ENCODE measurements around the gene RFX7. TPM values are rescaled to one million over a fixed set of nuclear protein-coding genes. Genes with fewer than 3 reads are reported as not detected.

RFX7 gene
- total RNA-seq, 4 donors from 2014 or later = 9.6 to 20.6 (median 16.2) TPM

- no peak for DNase-seq
- H3K36me3 ChIP-seq = peaks cover 0 to 12% (median 0%) of the 10 kb centered on the region in 3 donors
- H3K27ac ChIP-seq = no peak overlapping the region
- TF ChIP-seq POLR2A (IDR thresholded peaks at IDR 0.05) = no peak
- TF ChIP-seq, protein P1, sequence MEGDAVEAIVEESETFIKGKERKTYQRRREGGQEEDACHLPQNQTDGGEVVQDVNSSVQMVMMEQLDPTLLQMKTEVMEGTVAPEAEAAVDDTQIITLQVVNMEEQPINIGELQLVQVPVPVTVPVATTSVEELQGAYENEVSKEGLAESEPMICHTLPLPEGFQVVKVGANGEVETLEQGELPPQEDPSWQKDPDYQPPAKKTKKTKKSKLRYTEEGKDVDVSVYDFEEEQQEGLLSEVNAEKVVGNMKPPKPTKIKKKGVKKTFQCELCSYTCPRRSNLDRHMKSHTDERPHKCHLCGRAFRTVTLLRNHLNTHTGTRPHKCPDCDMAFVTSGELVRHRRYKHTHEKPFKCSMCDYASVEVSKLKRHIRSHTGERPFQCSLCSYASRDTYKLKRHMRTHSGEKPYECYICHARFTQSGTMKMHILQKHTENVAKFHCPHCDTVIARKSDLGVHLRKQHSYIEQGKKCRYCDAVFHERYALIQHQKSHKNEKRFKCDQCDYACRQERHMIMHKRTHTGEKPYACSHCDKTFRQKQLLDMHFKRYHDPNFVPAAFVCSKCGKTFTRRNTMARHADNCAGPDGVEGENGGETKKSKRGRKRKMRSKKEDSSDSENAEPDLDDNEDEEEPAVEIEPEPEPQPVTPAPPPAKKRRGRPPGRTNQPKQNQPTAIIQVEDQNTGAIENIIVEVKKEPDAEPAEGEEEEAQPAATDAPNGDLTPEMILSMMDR (IDR thresholded peaks at IDR 0.05) = no peak
- no peak overlapping the region for H3K4me3 ChIP-seq
- H3K9me3 ChIP-seq = no peaks in the 10 kb centered on the region
- no peaks in the 10 kb centered on the region for H3K4me1 ChIP-seq
- no peaks in the 10 kb centered on the region for H3K27me3 ChIP-seq
Measured at GRCh38 chr15:56146756-56147155, 96.9 kb downstream of the RFX7 start.

DNA sequence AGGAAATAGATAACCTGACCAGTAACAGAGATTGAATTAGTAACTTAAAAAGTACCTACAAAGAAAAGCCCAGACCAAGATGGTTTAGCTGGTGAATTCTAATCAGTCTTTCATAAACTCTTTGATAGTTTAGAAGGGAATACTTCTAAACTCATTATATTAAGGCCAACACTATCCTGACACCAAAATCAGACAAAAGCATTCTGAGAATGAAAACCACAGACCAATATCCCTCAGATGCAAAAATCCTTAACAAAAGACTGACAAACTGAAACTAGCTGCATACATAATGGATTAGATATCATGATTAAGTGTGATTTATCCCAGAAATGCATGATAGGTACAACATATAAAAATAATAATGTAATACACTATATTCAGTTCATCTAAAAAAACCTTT is 115.6 kb downstream of the RFX7 start:
- Histone ChIP-seq H3K9me3 (peaks cover 0 to 7% (median 0%) of the 10 kb centered on the region in 4 donors), H3K36me3 (peaks cover 0 to 14% (median 0%) of the 10 kb centered on the region in 3 donors)
- TF ChIP-seq POLR2A (IDR thresholded peaks at IDR 0.05) = no peak
- TF ChIP-seq, protein P1 (IDR thresholded peaks at IDR 0.05) = no peak

GRCh38 chr15:56126409-56126808 is 117.3 kb downstream of the RFX7 start:
- no peak for TF ChIP-seq POLR2A (IDR thresholded peaks at IDR 0.05)
- TF ChIP-seq, protein P1 (IDR thresholded peaks at IDR 0.05) = no peak
- Histone ChIP-seq H3K4me1 (no peaks in the 10 kb centered on the region), H3K9me3 (peaks cover 0 to 7% (median 0%) of the 10 kb centered on the region in 4 donors), H3K27ac (no peak overlapping the region), H3K4me3 (no peak overlapping the region), H3K36me3 (peaks cover 0 to 14% (median 0%) of the 10 kb centered on the region in 3 donors), H3K27me3 (no peaks in the 10 kb centered on the region)
- no peak for DNase-seq

More for the DNA sequence above, 115.6 kb downstream of the RFX7 start:
- Histone ChIP-seq H3K27me3 (no peaks in the 10 kb centered on the region), H3K4me3 (no peak overlapping the region), H3K27ac (no peak overlapping the region), H3K4me1 (no peaks in the 10 kb centered on the region)
- no peak for DNase-seq

- peaks cover 0 to 9% (median 0%) of the 10 kb centered on the region in 3 donors for H3K36me3 ChIP-seq
- H3K9me3 ChIP-seq = peaks cover 0 to 7% (median 0%) of the 10 kb centered on the region in 4 donors
- no peak overlapping the region for H3K4me3 ChIP-seq
- H3K27ac ChIP-seq = no peak overlapping the region
- no peak for TF ChIP-seq POLR2A (IDR thresholded peaks at IDR 0.05)
- TF ChIP-seq, protein P1 (IDR thresholded peaks at IDR 0.05) = no peak
- no peaks in the 10 kb centered on the region for H3K27me3 ChIP-seq
- H3K4me1 ChIP-seq = no peaks in the 10 kb centered on the region
- DNase-seq = no peak
Measured at GRCh38 chr15:56124391-56124790, 119.3 kb downstream of the RFX7 start.

DNA sequence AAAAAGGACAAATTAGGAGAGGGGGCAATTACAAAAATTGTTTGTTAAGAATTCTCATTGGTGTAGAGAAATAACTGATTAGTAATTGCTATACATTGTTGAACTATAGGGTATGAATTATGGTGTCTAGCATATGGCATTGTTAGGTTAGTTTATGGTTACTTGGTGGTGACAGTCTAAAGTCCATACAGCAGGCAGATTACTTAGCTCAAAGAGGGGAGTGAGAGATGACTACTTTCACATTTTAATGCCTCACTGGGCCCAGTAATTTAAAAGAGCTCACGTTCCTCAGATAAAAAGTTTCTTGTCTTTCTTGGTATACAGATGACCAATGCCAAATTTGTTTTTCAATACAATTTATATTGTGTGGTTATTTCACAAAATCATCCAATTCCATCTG is 137.8 kb downstream of the RFX7 start:
- DNase-seq = no peak
- no peak overlapping the region for H3K4me3 ChIP-seq
- no peak overlapping the region for H3K27ac ChIP-seq
- no peaks in the 10 kb centered on the region for H3K9me3 ChIP-seq
- TF ChIP-seq POLR2A (IDR thresholded peaks at IDR 0.05) = no peak
- TF ChIP-seq, protein P1 (IDR thresholded peaks at IDR 0.05) = no peak
- peaks cover 0 to 8% (median 0%) of the 10 kb centered on the region in 3 donors for H3K36me3 ChIP-seq
- H3K4me1 ChIP-seq = no peaks in the 10 kb centered on the region
- H3K27me3 ChIP-seq = no peaks in the 10 kb centered on the region

DNA sequence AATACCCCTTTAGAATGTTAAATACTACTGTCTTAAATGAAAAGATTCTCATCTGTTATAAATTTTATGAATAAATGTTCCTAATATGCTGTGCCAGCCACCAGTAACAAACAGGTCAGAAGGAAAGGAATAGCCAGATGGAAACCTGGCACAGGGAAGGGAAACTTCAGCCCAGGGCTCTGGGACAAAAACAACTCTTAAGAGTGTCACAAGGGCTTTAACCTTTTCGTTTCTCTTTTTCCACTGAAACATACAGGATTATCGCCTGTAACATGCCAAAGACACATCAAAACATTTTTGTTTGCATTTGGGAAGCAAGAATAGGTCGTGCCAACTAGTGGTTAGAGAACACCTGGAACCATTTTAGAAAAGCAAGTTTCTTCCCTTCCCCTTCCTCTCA is 141.2 kb downstream of the RFX7 start:
- H3K4me1 ChIP-seq = no peaks in the 10 kb centered on the region
- DNase-seq = no peak
- H3K4me3 ChIP-seq = no peak overlapping the region
- H3K27me3 ChIP-seq = no peaks in the 10 kb centered on the region
- H3K27ac ChIP-seq = no peak overlapping the region
- TF ChIP-seq POLR2A (IDR thresholded peaks at IDR 0.05) = no peak
- TF ChIP-seq, protein P1 (IDR thresholded peaks at IDR 0.05) = no peak
- H3K36me3 ChIP-seq = peaks cover 0 to 15% (median 3%) of the 10 kb centered on the region in 3 donors
- no peaks in the 10 kb centered on the region for H3K9me3 ChIP-seq

Measured in Peyer's patch (tissue), 4 donors.